Endothelial cell of umbilical vein (primary cell): Measurements from ENCODE around the gene ZNF26. TPM values are rescaled to one million over a fixed set of nuclear protein-coding genes. Genes with fewer than 3 reads are reported as not detected.

ENCODE experiments used
- BruUV-seq: library from RNA; stranded (reverse); fragments of 400-500 nt; replicated peaks from 2 replicates; lab custom pipeline; 2021; lab: Mats Ljungman, UMichigan
- CTCF ChIA-PET: fragments of 300-600, 350-600 bp; sonication (Branson Sonifier 250); formaldehyde crosslinking; loops from one replicate; lab custom pipeline; 2021; ENCODE audit warnings: antibody characterized with exemption, inconsistent platforms; lab: Charles Lee
- POLR2A ChIA-PET: fragments of 300-600, 350-600 bp; sonication (Branson Sonifier 250); formaldehyde crosslinking; loops from one replicate; lab custom pipeline; 2021; ENCODE audit warnings: antibody characterized with exemption, inconsistent platforms; lab: Charles Lee
- DNase-seq: peaks from one replicate; pipeline ENCODE4 v3.0.0-alpha.2; 2011; ENCODE audit warnings: low read depth, low spot score
- FAIRE-seq: peaks from 2 replicates; lab custom pipeline; 2011; peaks lifted over from hg19 to GRCh38; lab: Jason Lieb, UNC
- H2AFZ ChIP-seq: 2 replicates; pipeline ENCODE4 v1.6.0; 2012; ENCODE audit warnings: low read depth, low read length, control low read depth, inconsistent platforms
- H3K27ac ChIP-seq: 2 replicates; pipeline ENCODE4 v1.5.1; 2011; ENCODE audit warnings: low read depth, mild to moderate bottlenecking, control low read depth, low read length, moderate library complexity; ENCODE audit not compliant: insufficient read depth
- H3K27me3 ChIP-seq, 2 experiments: 2 replicates each; pipeline versions ENCODE4 v1.6.0 to v1.6.1; 2011; ENCODE audit warnings: low read length in 2 of 2, mixed read lengths in 1 of 2; ENCODE audit not compliant: control insufficient read depth in 2 of 2, insufficient read depth in 2 of 2
- H3K36me3 ChIP-seq, 2 experiments: 2 replicates in 1 of 2; 3 replicates in 1 of 2; pipeline ENCODE4 v1.5.1; 2011; ENCODE audit warnings: low read length in 2 of 2, mild to moderate bottlenecking in 1 of 2, moderate library complexity in 1 of 2; ENCODE audit not compliant: control insufficient read depth in 2 of 2, insufficient read depth in 2 of 2; ENCODE audit errors: extremely low read depth in 1 of 2
- H3K4me1 ChIP-seq: 3 replicates; pipeline ENCODE4 v1.5.1; 2011; ENCODE audit warnings: mild to moderate bottlenecking, low read length; ENCODE audit not compliant: control insufficient read depth, insufficient read depth; ENCODE audit errors: extremely low read depth
- H3K4me2 ChIP-seq: 2 replicates; pipeline ENCODE4 v1.6.1; 2011; ENCODE audit warnings: low read length, control low read depth, mixed read lengths; ENCODE audit not compliant: insufficient read depth
- H3K4me3 ChIP-seq, 3 experiments: fragments of 200-600 bp in 1 of 3; sonication (generic), shearing (Covaris generic) in 1 of 3; replicated peaks in 1 of 3; 2 replicates each; pipeline ENCODE4 v1.5.1; 2011 to 2016; ENCODE audit warnings: control low read depth in 3 of 3, low read length in 3 of 3, mild to moderate bottlenecking in 2 of 3, inconsistent platforms in 1 of 3, low read depth in 1 of 3, moderate library complexity in 1 of 3; ENCODE audit not compliant: insufficient read depth in 1 of 3
- H3K79me2 ChIP-seq: 2 replicates; pipeline ENCODE4 v1.6.0; 2012; ENCODE audit warnings: low read length, inconsistent platforms; ENCODE audit not compliant: control insufficient read depth, insufficient read depth
- H3K9ac ChIP-seq: replicated peaks from 2 replicates; pipeline ENCODE3; 2011; ENCODE audit warnings: low read length, control low read depth; ENCODE audit not compliant: insufficient read depth; ENCODE audit errors: extremely low read depth
- H3K9me1 ChIP-seq: replicated peaks from 3 replicates; pipeline ENCODE4 v1.6.0; 2011; ENCODE audit warnings: mild to moderate bottlenecking, low read length; ENCODE audit not compliant: control insufficient read depth, insufficient read depth; ENCODE audit errors: extremely low read depth
- H3K9me3 ChIP-seq: replicated peaks from 2 replicates; pipeline ENCODE4 v1.5.1; 2012; ENCODE audit warnings: low read length, inconsistent platforms; ENCODE audit not compliant: control insufficient read depth, insufficient read depth
- H4K20me1 ChIP-seq: replicated peaks from 2 replicates; pipeline ENCODE3; 2011; ENCODE audit warnings: mild to moderate bottlenecking, low read length; ENCODE audit not compliant: control insufficient read depth, insufficient read depth; ENCODE audit errors: extremely low read depth
- EZH2 ChIP-seq: IDR thresholded peaks from 2 replicates; pipeline ENCODE4 v1.6.1; 2012; ENCODE audit warnings: borderline replicate concordance, low read depth, mild to moderate bottlenecking, moderate library complexity, low read length, inconsistent platforms; ENCODE audit not compliant: severe bottlenecking
- FOS ChIP-seq: IDR thresholded peaks from 2 replicates; pipeline ENCODE4 v1.6.1; 2011; ENCODE audit warnings: mild to moderate bottlenecking, low read length, moderate library complexity, borderline replicate concordance; ENCODE audit not compliant: insufficient read depth
- GATA2 ChIP-seq: IDR thresholded peaks from 2 replicates; pipeline ENCODE4 v1.7.0; 2011; ENCODE audit warnings: low read depth, mild to moderate bottlenecking, moderate library complexity, mixed read lengths, low read length; ENCODE audit not compliant: insufficient read length, insufficient read depth
- JUN ChIP-seq: IDR thresholded peaks from 2 replicates; pipeline ENCODE4 v1.6.1; 2011; ENCODE audit warnings: borderline replicate concordance, low read depth; ENCODE audit not compliant: insufficient read length, insufficient read depth
- MYC ChIP-seq: IDR thresholded peaks from one replicate; pipeline ENCODE4 v1.6.1; 2011; ENCODE audit warnings: mild to moderate bottlenecking, low read depth, low read length
- POLR2A ChIP-seq: IDR thresholded peaks from 2 replicates; pipeline ENCODE4 v1.6.1; 2012; ENCODE audit warnings: low read depth, mild to moderate bottlenecking, control low read depth, low read length
- POLR2AphosphoS5 ChIP-seq: IDR thresholded peaks from 2 replicates; pipeline ENCODE4 v1.6.1; 2012; ENCODE audit warnings: low read depth, mild to moderate bottlenecking, control low read depth, low read length, moderate library complexity; ENCODE audit not compliant: insufficient read depth
- dilution Hi-C: fragments of 300-500 bp; cut with MboI; formaldehyde crosslinking; loops from one replicate; pipeline ENCODE4 v1.15.0; 2019; ENCODE audit warnings: low sequenced_read_pairs; ENCODE audit not compliant: extremely low pct_ligation_motif_present
- intact Hi-C: fragments of 100-400 bp; cut with micrococcal nuclease; formaldehyde crosslinking; loops from one replicate; pipeline ENCODE4 v1.10.0; 2022
- polyA plus RNA-seq, 4 experiments: library from polyadenylated mRNA; depleted of rRNA in 3 of 4; stranded (reverse) in 3 of 4; unstranded in 1 of 4; fragments of >200 nt; gene quantifications; 2 replicates each; pipeline versions ENCODE4 v1.2.1 to v1.2.3, GENCODE V29; 2011 to 2012; ENCODE audit warnings: missing spikeins in 1 of 4
- total RNA-seq: library from RNA; stranded (reverse); gene quantifications from 2 replicates; pipeline ENCODE4 v1.2.3, GENCODE V29; 2021
- TF ChIP-seq, protein P1 (sequence below): IDR thresholded peaks from 2 replicates; pipeline ENCODE4 v1.6.1; 2011; ENCODE audit not compliant: insufficient read depth, insufficient read length
- TF ChIP-seq, protein P2 (sequence below), 2 donors: IDR thresholded peaks; 1 replicate in 1 of 2; 2 replicates in 1 of 2; pipeline ENCODE4 v1.5.1; 2011; ENCODE audit warnings: low read length in 2 of 2, mild to moderate bottlenecking in 2 of 2, moderate library complexity in 2 of 2, control low read depth in 1 of 2, inconsistent platforms in 1 of 2, low read depth in 1 of 2; ENCODE audit not compliant: insufficient read depth in 1 of 2; ENCODE audit errors: extremely low read depth in 1 of 2

The ZNF26 gene
- total and polyA plus RNA-seq, 2 donors (not counting 3 experiments of a cell fraction or from before 2014, with no cell fraction given): 5.9 to 11.1 TPM

DNA sequence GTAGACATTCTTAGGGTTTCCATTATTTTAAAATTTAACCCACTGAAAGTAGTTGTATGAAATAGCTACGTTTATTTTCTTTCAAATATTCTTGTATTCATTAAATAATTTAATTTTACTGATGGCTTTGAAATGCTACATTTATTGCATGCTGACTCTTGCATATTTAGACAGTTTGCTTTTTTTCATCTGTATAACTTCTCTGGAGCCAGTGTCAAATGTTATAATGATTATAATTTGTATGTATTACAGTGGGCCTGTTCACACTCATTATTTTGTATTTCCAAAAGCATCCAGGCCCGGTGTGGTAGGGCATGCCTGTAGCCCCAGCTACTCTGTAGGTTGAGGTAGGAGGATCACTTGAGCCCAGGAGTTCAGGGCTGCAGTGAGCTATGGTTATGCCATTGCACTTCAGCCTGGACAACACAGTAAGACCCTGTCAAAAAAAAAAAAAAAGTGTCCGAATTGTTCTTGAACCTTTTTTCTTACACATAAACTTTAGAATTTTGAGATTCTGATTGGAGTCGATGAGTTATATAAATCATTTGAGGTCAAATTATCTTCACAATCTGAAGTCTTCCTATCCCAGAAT is 52.0 kb downstream of the ZNF26 start:
- Histone ChIP-seq H2AFZ (no peak overlapping the region), H3K36me3 (peaks cover 3 to 9% of the 10 kb centered on the region in 2 experiments), H3K27ac (no peak overlapping the region), H3K4me3 (peak overlapping the region; percentile 42 to 90 (median 78)), H3K4me2 (peak overlapping the region; percentile 76), H3K79me2 (peaks cover 26% of the 10 kb centered on the region), H4K20me1 (no peaks in the 10 kb centered on the region), H3K27me3 (no peaks in the 10 kb centered on the region), H3K9ac (peak overlapping the region; percentile 91), H3K9me1 (no peaks in the 10 kb centered on the region), H3K9me3 (peaks cover 7% of the 10 kb centered on the region), H3K4me1 (no peaks in the 10 kb centered on the region)
- FAIRE-seq: no peak
- dilution Hi-C loops (no loop called here), intact Hi-C loops (no loop called here)
- DNase-seq: peak; percentile 6
- CTCF ChIA-PET: no interaction called here
- TF ChIP-seq POLR2AphosphoS5: no peak
- no peak for TF ChIP-seq GATA2
- TF ChIP-seq, protein P1, sequence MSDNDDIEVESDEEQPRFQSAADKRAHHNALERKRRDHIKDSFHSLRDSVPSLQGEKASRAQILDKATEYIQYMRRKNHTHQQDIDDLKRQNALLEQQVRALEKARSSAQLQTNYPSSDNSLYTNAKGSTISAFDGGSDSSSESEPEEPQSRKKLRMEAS: no peak
- no peak for TF ChIP-seq POLR2A
- TF ChIP-seq EZH2: no peak
- no peak for TF ChIP-seq MYC
- POLR2A ChIA-PET: no interaction called here
- BruUV-seq: TSS peak; percentile 35

DNA sequence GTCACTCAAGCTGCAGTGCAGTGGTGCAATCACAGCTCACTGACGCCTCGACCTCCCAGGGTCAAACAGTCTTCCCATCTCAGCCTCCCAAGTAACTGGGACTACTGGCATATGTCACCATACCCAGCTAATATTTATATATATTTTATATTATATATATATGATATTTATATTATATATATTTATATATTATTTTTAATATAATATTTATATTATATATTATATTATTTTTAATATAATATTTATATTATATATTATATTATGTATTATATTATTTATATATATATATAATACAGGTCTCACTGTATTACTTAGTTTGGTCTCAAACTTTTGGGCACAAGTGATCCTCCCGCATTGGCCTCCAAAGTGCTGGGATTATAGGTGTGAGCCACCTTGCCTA is 60.5 kb downstream of the ZNF26 start:
- no peaks in the 10 kb centered on the region for H3K9me1 ChIP-seq
- ChIA-PET CTCF (interaction anchor here (1.1 kb wide), 1 partner anchor 17 kb away, joined by 3 read pairs; no protein-coding TSS in a partner anchor), POLR2A (no interaction called here)
- H3K9ac ChIP-seq: no peak overlapping the region
- intact Hi-C loops: no loop called here
- H3K4me3 ChIP-seq: no peak overlapping the region
- no peak overlapping the region for H3K4me2 ChIP-seq
- peaks cover 2% of the 10 kb centered on the region for H3K79me2 ChIP-seq
- FAIRE-seq (no peak), DNase-seq (no peak)
- dilution Hi-C loops: no loop called here
- no peaks in the 10 kb centered on the region for H4K20me1 ChIP-seq
- H3K9me3 ChIP-seq: peaks cover 21% of the 10 kb centered on the region
- peaks cover 31 to 37% of the 10 kb centered on the region in 2 experiments for H3K36me3 ChIP-seq
- BruUV-seq: no TSS peak
- no peaks in the 10 kb centered on the region for H3K4me1 ChIP-seq
- no peaks in the 10 kb centered on the region for H3K27me3 ChIP-seq
- no peak overlapping the region for H3K27ac ChIP-seq
- TF ChIP-seq FOS (no peak), EZH2 (no peak), POLR2AphosphoS5 (no peak), MYC (no peak), POLR2A (no peak), JUN (no peak), GATA2 (no peak)
- TF ChIP-seq, protein P1: no peak
- TF ChIP-seq, protein P2, sequence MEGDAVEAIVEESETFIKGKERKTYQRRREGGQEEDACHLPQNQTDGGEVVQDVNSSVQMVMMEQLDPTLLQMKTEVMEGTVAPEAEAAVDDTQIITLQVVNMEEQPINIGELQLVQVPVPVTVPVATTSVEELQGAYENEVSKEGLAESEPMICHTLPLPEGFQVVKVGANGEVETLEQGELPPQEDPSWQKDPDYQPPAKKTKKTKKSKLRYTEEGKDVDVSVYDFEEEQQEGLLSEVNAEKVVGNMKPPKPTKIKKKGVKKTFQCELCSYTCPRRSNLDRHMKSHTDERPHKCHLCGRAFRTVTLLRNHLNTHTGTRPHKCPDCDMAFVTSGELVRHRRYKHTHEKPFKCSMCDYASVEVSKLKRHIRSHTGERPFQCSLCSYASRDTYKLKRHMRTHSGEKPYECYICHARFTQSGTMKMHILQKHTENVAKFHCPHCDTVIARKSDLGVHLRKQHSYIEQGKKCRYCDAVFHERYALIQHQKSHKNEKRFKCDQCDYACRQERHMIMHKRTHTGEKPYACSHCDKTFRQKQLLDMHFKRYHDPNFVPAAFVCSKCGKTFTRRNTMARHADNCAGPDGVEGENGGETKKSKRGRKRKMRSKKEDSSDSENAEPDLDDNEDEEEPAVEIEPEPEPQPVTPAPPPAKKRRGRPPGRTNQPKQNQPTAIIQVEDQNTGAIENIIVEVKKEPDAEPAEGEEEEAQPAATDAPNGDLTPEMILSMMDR (IDR thresholded peaks at IDR 0.05; ENCODE audit: extremely low read depth in 1 of 2, insufficient read depth in 1 of 2, low read depth in 1 of 2, low read length in 2 of 2): no peak
- H2AFZ ChIP-seq: no peak overlapping the region
